ENCODE results near the gene RAB11B. TPM values are rescaled to one million over a fixed set of nuclear protein-coding genes. Genes with fewer than 3 reads are reported as not detected.

The RAB11B gene
- total and polyA plus RNA-seq, 2 of the 13 experiments (the other 11 are each of a cell fraction or from before 2014, with no cell fraction given): 6.0 to 28.4 TPM

- TF ChIP-seq KLF13 (CRISPR knock-in tag; IDR thresholded peaks at IDR 0.05) (no peak), POGK (CRISPR knock-in tag; conservative IDR thresholded peaks at IDR 0.05) (no peak), KDM2A (CRISPR knock-in tag; IDR thresholded peaks at IDR 0.05; ENCODE audit: borderline replicate concordance, low read depth) (peak; percentile 71; the same call in 1 of the 2 replicates), ZNF546 (CRISPR knock-in tag; conservative IDR thresholded peaks at IDR 0.05) (no peak), TRIM24 (CRISPR knock-in tag; IDR thresholded peaks at IDR 0.05) (no peak), ZNF274 (CRISPR knock-in tag; IDR thresholded peaks at IDR 0.05) (0 out of 2 replicates have a peak, but pooled peaks have one; percentile 56), MEF2D (CRISPR knock-in tag; IDR thresholded peaks at IDR 0.05) (peak; percentile 41; the same call in 1 of the 2 replicates), ZSCAN29 (CRISPR knock-in tag; conservative IDR thresholded peaks at IDR 0.05) (no peak), KIAA2018 (CRISPR knock-in tag; IDR thresholded peaks at IDR 0.05; ENCODE audit: borderline replicate concordance) (no peak), ZFP41 (CRISPR knock-in tag; IDR thresholded peaks at IDR 0.05; ENCODE audit: borderline replicate concordance) (no peak), KAT2B (IDR thresholded peaks at IDR 0.05; ENCODE audit: borderline replicate concordance, low read depth, low read length) (no peak), ZNF256 (CRISPR knock-in tag; conservative IDR thresholded peaks at IDR 0.05) (no peak), CEBPB (IDR thresholded peaks at IDR 0.05; ENCODE audit: borderline replicate concordance, low read depth, low read length) (no peak)
- TF ChIP-seq, protein P1, sequence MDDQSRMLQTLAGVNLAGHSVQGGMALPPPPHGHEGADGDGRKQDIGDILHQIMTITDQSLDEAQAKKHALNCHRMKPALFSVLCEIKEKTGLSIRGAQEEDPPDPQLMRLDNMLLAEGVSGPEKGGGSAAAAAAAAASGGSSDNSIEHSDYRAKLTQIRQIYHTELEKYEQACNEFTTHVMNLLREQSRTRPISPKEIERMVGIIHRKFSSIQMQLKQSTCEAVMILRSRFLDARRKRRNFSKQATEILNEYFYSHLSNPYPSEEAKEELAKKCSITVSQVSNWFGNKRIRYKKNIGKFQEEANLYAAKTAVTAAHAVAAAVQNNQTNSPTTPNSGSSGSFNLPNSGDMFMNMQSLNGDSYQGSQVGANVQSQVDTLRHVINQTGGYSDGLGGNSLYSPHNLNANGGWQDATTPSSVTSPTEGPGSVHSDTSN (CRISPR knock-in tag; IDR thresholded peaks at IDR 0.05; ENCODE audit: borderline replicate concordance): no peak
These were observed 28.0 kb upstream of the RAB11B start (continued) for GRCh38 chr19:8361921-8362793.
